ENCODE results near the gene PNPLA5.

PNPLA5 gene

GRCh38 chr22:43838571-43839307, 53.1 kb downstream of the PNPLA5 start:
- no peak for DNase-seq (ENCODE audit: low spot score)

GRCh38 chr22:43838161-43838560, 53.7 kb downstream of the PNPLA5 start:
- DNase-seq (ENCODE audit: low spot score): no peak

GRCh38 chr22:43837666-43838065, 54.1 kb downstream of the PNPLA5 start:
- no peak for DNase-seq (ENCODE audit: low spot score)

- DNase-seq (ENCODE audit: low spot score): no peak
Observed at GRCh38 chr22:43835736-43836135, 56.1 kb downstream of the PNPLA5 start.

GRCh38 chr22:43835166-43835565, 56.6 kb downstream of the PNPLA5 start:
- no peak for DNase-seq (ENCODE audit: low spot score)

- no peak for DNase-seq (ENCODE audit: low spot score)
Observed at GRCh38 chr22:43833286-43834240, 58.2 kb downstream of the PNPLA5 start.

GRCh38 chr22:43832393-43833265, 59.2 kb downstream of the PNPLA5 start:
- DNase-seq (ENCODE audit: low spot score): no peak

GRCh38 chr22:43831561-43832392, 60.0 kb downstream of the PNPLA5 start:
- no peak for DNase-seq (ENCODE audit: low spot score)

- DNase-seq (ENCODE audit: low spot score): no peak
Observed at GRCh38 chr22:43830931-43831560, 60.8 kb downstream of the PNPLA5 start.

GRCh38 chr22:43829904-43830851, 61.6 kb downstream of the PNPLA5 start:
- DNase-seq (ENCODE audit: low spot score): no peak
